OCI-LY7 (cell line): ENCODE results near the gene TDRD9.

Experiments
- CTCF ChIP-seq: fragments of 200-600 bp; sonication (generic); conservative IDR thresholded peaks from 2 replicates; pipeline ENCODE4 v1.5.1; 2014; ENCODE audit warnings: mild to moderate bottlenecking, antibody characterized with exemption, low read length, moderate library complexity, mixed read lengths
- EZH2phosphoT487 ChIP-seq: fragments of 200-600 bp; sonication (generic); IDR thresholded peaks from 2 replicates; pipeline ENCODE4 v1.6.1; 2018; ENCODE audit warnings: low read depth, borderline replicate concordance, mild to moderate bottlenecking, mixed run types, antibody characterized with exemption, low read length, moderate library complexity, mixed read lengths

GRCh38 chr14:104007121-104007520 is 78.9 kb downstream of the TDRD9 start:
- TF ChIP-seq CTCF (no peak), EZH2phosphoT487 (no peak)
